Neural progenitor cell (in vitro differentiated cells): ENCODE data around the gene MACROD2.

ENCODE experiments used
- EZH2 ChIP-seq: fragments of 200-600 bp; sonication (generic); IDR thresholded peaks from 2 replicates; pipeline ENCODE4 v1.6.1; 2017; ENCODE audit warnings: antibody characterized with exemption, mild to moderate bottlenecking, moderate library complexity
- TF ChIP-seq, protein P1 (sequence below): fragments of 200-600 bp; sonication (generic); IDR thresholded peaks from 2 replicates; pipeline ENCODE4 v1.5.1; 2017; ENCODE audit warnings: antibody characterized with exemption, mild to moderate bottlenecking

GRCh38 chr20:15144916-15145315, 1149.6 kb downstream of the MACROD2 start:
- TF ChIP-seq, protein P1, sequence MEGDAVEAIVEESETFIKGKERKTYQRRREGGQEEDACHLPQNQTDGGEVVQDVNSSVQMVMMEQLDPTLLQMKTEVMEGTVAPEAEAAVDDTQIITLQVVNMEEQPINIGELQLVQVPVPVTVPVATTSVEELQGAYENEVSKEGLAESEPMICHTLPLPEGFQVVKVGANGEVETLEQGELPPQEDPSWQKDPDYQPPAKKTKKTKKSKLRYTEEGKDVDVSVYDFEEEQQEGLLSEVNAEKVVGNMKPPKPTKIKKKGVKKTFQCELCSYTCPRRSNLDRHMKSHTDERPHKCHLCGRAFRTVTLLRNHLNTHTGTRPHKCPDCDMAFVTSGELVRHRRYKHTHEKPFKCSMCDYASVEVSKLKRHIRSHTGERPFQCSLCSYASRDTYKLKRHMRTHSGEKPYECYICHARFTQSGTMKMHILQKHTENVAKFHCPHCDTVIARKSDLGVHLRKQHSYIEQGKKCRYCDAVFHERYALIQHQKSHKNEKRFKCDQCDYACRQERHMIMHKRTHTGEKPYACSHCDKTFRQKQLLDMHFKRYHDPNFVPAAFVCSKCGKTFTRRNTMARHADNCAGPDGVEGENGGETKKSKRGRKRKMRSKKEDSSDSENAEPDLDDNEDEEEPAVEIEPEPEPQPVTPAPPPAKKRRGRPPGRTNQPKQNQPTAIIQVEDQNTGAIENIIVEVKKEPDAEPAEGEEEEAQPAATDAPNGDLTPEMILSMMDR, result no peak
- TF ChIP-seq EZH2, result no peak
